ENCODE results near the gene CASP9.
"Not testable (repeated sequence)": the region's sequence is repeated elsewhere in the genome, so short reads cannot be mapped to it uniquely, and the experiment has no call there.

GRCh38 chr1:15458388-15458787 is 65.6 kb downstream of the CASP9 start:
- TF ChIP-seq CTCF (IDR thresholded peaks at IDR 0.05; ENCODE audit: insufficient read depth, low read length); POLR2AphosphoS5 (IDR thresholded peaks at IDR 0.05; ENCODE audit: low read depth): not testable (repeated sequence)

All from HL-60 (cell line).